Gastrocnemius medialis (tissue), 4 donors: ENCODE measurements around the gene GRM5. TPM values are rescaled to one million over a fixed set of nuclear protein-coding genes. Genes with fewer than 3 reads are reported as not detected.
"Not testable (repeated sequence)": the region's sequence is repeated elsewhere in the genome, so short reads cannot be mapped to it uniquely, and the experiment has no call there.

ENCODE experiments used
- ATAC-seq, 2 donors: fragments of 150-250 bp; one replicate each; pipeline ENCODE4 v1.9.1; 2016
- DNase-seq, 2 donors: peaks; one replicate each; pipeline ENCODE4 v3.0.0-alpha.2; 2019
- H3K27ac ChIP-seq, 4 donors: fragments of 200-600 bp; sonication (generic); 1 replicate in 1 of 4; 2 replicates in 3 of 4; pipeline ENCODE4 v1.5.1; 2016 to 2018; ENCODE audit warnings: mild to moderate bottlenecking in 2 of 4, moderate library complexity in 1 of 4
- H3K27me3 ChIP-seq, 3 donors: fragments of 200-600 bp; sonication (generic) in 2 of 3; 1 replicate in 1 of 3; 2 replicates in 2 of 3; pipeline versions ENCODE4 v1.5.1 to v1.6.0; 2016 to 2019; ENCODE audit warnings: mild to moderate bottlenecking in 1 of 3, moderate library complexity in 1 of 3
- H3K36me3 ChIP-seq, 2 donors: fragments of 200-600 bp; sonication (generic) in 1 of 2; one replicate each; pipeline ENCODE4 v1.5.1; 2017 to 2018
- H3K4me1 ChIP-seq, 2 donors: fragments of 200-600 bp; sonication (generic) in 1 of 2; one replicate each; pipeline ENCODE4 v1.5.1; 2016 to 2017; ENCODE audit warnings: mild to moderate bottlenecking in 2 of 2
- H3K4me3 ChIP-seq, 4 donors: fragments of 200-600 bp; sonication (generic) in 3 of 4; 1 replicate in 1 of 4; 2 replicates in 3 of 4; pipeline ENCODE4 v1.5.1; 2016 to 2019; ENCODE audit warnings: mild to moderate bottlenecking in 2 of 4
- H3K9me3 ChIP-seq, 3 donors: fragments of 200-600 bp; sonication (generic) in 2 of 3; 1 replicate in 1 of 3; 2 replicates in 2 of 3; pipeline ENCODE4 v1.5.1; 2016 to 2019
- CTCF ChIP-seq, 5 experiments: fragments of 450-650 bp in 3 of 5; fragments of 200-600 bp in 2 of 5; sonication (generic) in 2 of 5; IDR thresholded peaks in 4 of 5; conservative IDR thresholded peaks in 1 of 5; 1 replicate in 4 of 5; 2 replicates in 1 of 5; pipeline ENCODE4 v1.5.1; 2016 to 2019; ENCODE audit warnings: antibody characterized with exemption in 5 of 5, mild to moderate bottlenecking in 3 of 5, moderate library complexity in 3 of 5
- POLR2A ChIP-seq, 2 donors: fragments of 450-650 bp; IDR thresholded peaks; one replicate each; pipeline ENCODE4 v1.6.1; 2017; ENCODE audit warnings: antibody characterized with exemption in 2 of 2, mild to moderate bottlenecking in 2 of 2, moderate library complexity in 2 of 2
- in situ Hi-C, 4 donors: fragments of 200-750 bp; cut with MboI; loops; one replicate each; pipeline versions ENCODE4 v1.15.0 to v1.8.0; 2017; ENCODE audit warnings: low sequenced_read_pairs in 4 of 4
- intact Hi-C: fragments of 100-400 bp; cut with DNase I; formaldehyde crosslinking; loops from one replicate; pipeline ENCODE4 v1.15.1; 2023; ENCODE audit warnings: low total_unique reads
- total RNA-seq, 4 donors: library from RNA; depleted of rRNA; stranded (reverse); fragments of >200 nt; gene quantifications; one replicate each; pipeline versions ENCODE4 v1.1.0 to v1.2.3, GENCODE V29; 2016

GRM5 gene
- total RNA-seq, 4 donors from 2014 or later, result not detected

- H3K27me3 ChIP-seq, result no peaks in the 10 kb centered on the region
- no peaks in the 10 kb centered on the region for H3K9me3 ChIP-seq
- H3K4me1 ChIP-seq, result no peaks in the 10 kb centered on the region
- no peak for DNase-seq
- TF ChIP-seq CTCF (IDR thresholded peaks at IDR 0.05 in 4 of 5, conservative IDR thresholded peaks at IDR 0.05 in 1 of 5), result no peak
- TF ChIP-seq POLR2A (IDR thresholded peaks at IDR 0.05), result no peak
- H3K36me3 ChIP-seq, result no peaks in the 10 kb centered on the region
- no peak overlapping the region for H3K4me3 ChIP-seq
- no peak for ATAC-seq
- in situ Hi-C loops (no loop called here), intact Hi-C loops (no loop called here)
- H3K27ac ChIP-seq, result no peak overlapping the region
Observed at GRCh38 chr11:88909500-88909899, 156.3 kb downstream of the GRM5 start.

GRCh38 chr11:88901436-88901835 lies 164.3 kb downstream of the GRM5 start:
- DNase-seq, in situ Hi-C loops, ATAC-seq, H3K4me1 ChIP-seq, intact Hi-C loops, H3K9me3 ChIP-seq, H3K4me3 ChIP-seq, H3K36me3 ChIP-seq, H3K27ac ChIP-seq, H3K27me3 ChIP-seq: not testable (repeated sequence)

- H3K4me3 ChIP-seq, ATAC-seq, in situ Hi-C loops: not testable (repeated sequence)
Observed at GRCh38 chr11:88888855-88889254, 176.9 kb downstream of the GRM5 start.

GRCh38 chr11:88886796-88887195 lies 179.0 kb downstream of the GRM5 start:
- no peaks in the 10 kb centered on the region for H3K36me3 ChIP-seq
- H3K27ac ChIP-seq, result no peak overlapping the region
- no peaks in the 10 kb centered on the region for H3K4me1 ChIP-seq
- no peaks in the 10 kb centered on the region for H3K9me3 ChIP-seq
- DNase-seq, result no peak
- in situ Hi-C loops (no loop called here), intact Hi-C loops (no loop called here)
- ATAC-seq, result no peak
- no peak overlapping the region for H3K4me3 ChIP-seq
- no peak for TF ChIP-seq CTCF (IDR thresholded peaks at IDR 0.05 in 4 of 5, conservative IDR thresholded peaks at IDR 0.05 in 1 of 5)
- no peaks in the 10 kb centered on the region for H3K27me3 ChIP-seq

More at GRCh38 chr11:88888855-88889254, 176.9 kb downstream of the GRM5 start:
- H3K36me3 ChIP-seq, H3K4me1 ChIP-seq, H3K27ac ChIP-seq, DNase-seq, intact Hi-C loops, H3K27me3 ChIP-seq, H3K9me3 ChIP-seq: not testable (repeated sequence)

GRCh38 chr11:88882800-88883199 lies 183.0 kb downstream of the GRM5 start:
- H3K27me3 ChIP-seq, H3K4me1 ChIP-seq, H3K9me3 ChIP-seq, H3K36me3 ChIP-seq, in situ Hi-C loops, intact Hi-C loops, H3K27ac ChIP-seq, DNase-seq, H3K4me3 ChIP-seq, ATAC-seq: not testable (repeated sequence)

GRCh38 chr11:88861618-88862017 lies 204.2 kb downstream of the GRM5 start:
- Histone ChIP-seq H3K27me3 (no peaks in the 10 kb centered on the region), H3K27ac (no peak overlapping the region), H3K36me3 (no peaks in the 10 kb centered on the region), H3K4me1 (no peaks in the 10 kb centered on the region), H3K4me3 (no peak overlapping the region), H3K9me3 (no peaks in the 10 kb centered on the region)
- in situ Hi-C loops (no loop called here), intact Hi-C loops (no loop called here)
- DNase-seq (no peak), ATAC-seq (no peak)
- TF ChIP-seq CTCF (IDR thresholded peaks at IDR 0.05 in 4 of 5, conservative IDR thresholded peaks at IDR 0.05 in 1 of 5) (no peak), POLR2A (IDR thresholded peaks at IDR 0.05) (no peak)

- H3K27me3 ChIP-seq, in situ Hi-C loops, H3K36me3 ChIP-seq, intact Hi-C loops, ATAC-seq, DNase-seq, H3K27ac ChIP-seq, H3K9me3 ChIP-seq, H3K4me3 ChIP-seq, H3K4me1 ChIP-seq: not testable (repeated sequence)
Observed at GRCh38 chr11:88860431-88860830, 205.4 kb downstream of the GRM5 start.

- H3K4me1 ChIP-seq, DNase-seq, H3K27me3 ChIP-seq, H3K27ac ChIP-seq, ATAC-seq, H3K4me3 ChIP-seq, intact Hi-C loops, H3K9me3 ChIP-seq, in situ Hi-C loops, H3K36me3 ChIP-seq: not testable (repeated sequence)
Observed at GRCh38 chr11:88853963-88854362, 211.8 kb downstream of the GRM5 start.

GRCh38 chr11:88851547-88851946 lies 214.2 kb downstream of the GRM5 start:
- H3K36me3 ChIP-seq, H3K9me3 ChIP-seq, H3K27ac ChIP-seq, ATAC-seq, in situ Hi-C loops, DNase-seq, H3K4me1 ChIP-seq, intact Hi-C loops, H3K27me3 ChIP-seq, H3K4me3 ChIP-seq: not testable (repeated sequence)
